Adipocyte (in vitro differentiated cells): ENCODE measurements around the gene TRPC4AP.

ENCODE experiments used
- DNase-seq: peaks from one replicate; pipeline ENCODE4 v3.0.0-alpha.2; 2015; ENCODE audit warnings: low read depth
- H3K27me3 ChIP-seq: replicated peaks from 2 replicates; pipeline ENCODE4 v1.7.0; 2013; ENCODE audit warnings: mild to moderate bottlenecking, low read length, moderate library complexity; ENCODE audit not compliant: control insufficient read depth, insufficient read depth
- H3K36me3 ChIP-seq: 2 replicates; pipeline ENCODE4 v1.7.0; 2013; ENCODE audit warnings: low read length, mild to moderate bottlenecking, moderate library complexity; ENCODE audit not compliant: control insufficient read depth, insufficient read depth, severe bottlenecking
- H3K4me1 ChIP-seq: 2 replicates; pipeline ENCODE4 v1.7.0; 2013; ENCODE audit warnings: mild to moderate bottlenecking, low read length, moderate library complexity; ENCODE audit not compliant: control insufficient read depth, insufficient read depth
- H3K4me3 ChIP-seq: 2 replicates; pipeline ENCODE4 v1.7.0; 2013; ENCODE audit warnings: mild to moderate bottlenecking, low read length, moderate library complexity
- H3K9ac ChIP-seq: 2 replicates; pipeline ENCODE4 v1.7.0; 2013; ENCODE audit warnings: mild to moderate bottlenecking, low read length, moderate library complexity
- H3K9me3 ChIP-seq: 2 replicates; pipeline ENCODE4 v1.7.0; 2013; ENCODE audit warnings: mild to moderate bottlenecking, low read length, moderate library complexity; ENCODE audit not compliant: control insufficient read depth

TRPC4AP gene

GRCh38 chr20:35092524-35093266 lies at the start of gene TRPC4AP:
TRPC4AP (minus strand) TSS chr20:35092807; CDS start chr20:35092781, 26 bp downstream.
- peaks cover 46% of the 10 kb centered on the region for H3K4me1 ChIP-seq
- H3K27me3 ChIP-seq, result no peaks in the 10 kb centered on the region
- no peaks in the 10 kb centered on the region for H3K9me3 ChIP-seq
- peak within 1 kb of the TSS; percentile 99 for H3K9ac ChIP-seq
- peak within 1 kb of the TSS; percentile 89 for H3K4me3 ChIP-seq
- peaks cover 10% of the 10 kb centered on the region for H3K36me3 ChIP-seq
- peak; percentile 96 for DNase-seq

- no peaks in the 10 kb centered on the region for H3K9me3 ChIP-seq
- H3K27me3 ChIP-seq, result no peaks in the 10 kb centered on the region
- H3K36me3 ChIP-seq, result peaks cover 52% of the 10 kb centered on the region
- DNase-seq, result no peak
- peaks cover 41% of the 10 kb centered on the region for H3K4me1 ChIP-seq
- peak overlapping the region; percentile 48 for H3K4me3 ChIP-seq
- peak overlapping the region; percentile 82 for H3K9ac ChIP-seq
Observed at GRCh38 chr20:35135867-35136586, 43.4 kb upstream of the TRPC4AP start.

GRCh38 chr20:35134880-35135279 lies 42.3 kb upstream of the TRPC4AP start:
- H3K9ac ChIP-seq, result peak overlapping the region; percentile 82
- peak overlapping the region; percentile 48 for H3K4me3 ChIP-seq
- no peaks in the 10 kb centered on the region for H3K9me3 ChIP-seq
- H3K36me3 ChIP-seq, result peaks cover 55% of the 10 kb centered on the region
- H3K27me3 ChIP-seq, result no peaks in the 10 kb centered on the region
- peaks cover 41% of the 10 kb centered on the region for H3K4me1 ChIP-seq
- DNase-seq, result no peak

GRCh38 chr20:35134472-35134871 lies 41.9 kb upstream of the TRPC4AP start:
- H3K36me3 ChIP-seq, result peaks cover 55% of the 10 kb centered on the region
- H3K27me3 ChIP-seq, result no peaks in the 10 kb centered on the region
- peak overlapping the region; percentile 48 for H3K4me3 ChIP-seq
- H3K9me3 ChIP-seq, result no peaks in the 10 kb centered on the region
- peak overlapping the region; percentile 82 for H3K9ac ChIP-seq
- H3K4me1 ChIP-seq, result peaks cover 41% of the 10 kb centered on the region
- DNase-seq, result no peak

- no peak for DNase-seq
- Histone ChIP-seq H3K9ac (peak overlapping the region; percentile 82), H3K9me3 (no peaks in the 10 kb centered on the region), H3K36me3 (peaks cover 55% of the 10 kb centered on the region), H3K4me1 (peaks cover 41% of the 10 kb centered on the region), H3K4me3 (no peak overlapping the region), H3K27me3 (no peaks in the 10 kb centered on the region)
Observed at GRCh38 chr20:35133735-35134134, 41.1 kb upstream of the TRPC4AP start.

GRCh38 chr20:35133031-35133430 lies 40.4 kb upstream of the TRPC4AP start:
- no peak overlapping the region for H3K9ac ChIP-seq
- peaks cover 41% of the 10 kb centered on the region for H3K4me1 ChIP-seq
- DNase-seq, result no peak
- no peaks in the 10 kb centered on the region for H3K9me3 ChIP-seq
- no peak overlapping the region for H3K4me3 ChIP-seq
- peaks cover 52% of the 10 kb centered on the region for H3K36me3 ChIP-seq
- no peaks in the 10 kb centered on the region for H3K27me3 ChIP-seq

GRCh38 chr20:35131934-35132333 lies 39.3 kb upstream of the TRPC4AP start:
- H3K4me1 ChIP-seq, result peaks cover 34% of the 10 kb centered on the region
- no peak for DNase-seq
- H3K27me3 ChIP-seq, result no peaks in the 10 kb centered on the region
- peaks cover 55% of the 10 kb centered on the region for H3K36me3 ChIP-seq
- no peak overlapping the region for H3K9ac ChIP-seq
- H3K9me3 ChIP-seq, result no peaks in the 10 kb centered on the region
- no peak overlapping the region for H3K4me3 ChIP-seq

- Histone ChIP-seq H3K4me3 (no peak overlapping the region), H3K9ac (no peak overlapping the region), H3K9me3 (no peaks in the 10 kb centered on the region), H3K4me1 (peaks cover 11% of the 10 kb centered on the region), H3K36me3 (peaks cover 69% of the 10 kb centered on the region), H3K27me3 (no peaks in the 10 kb centered on the region)
- DNase-seq, result no peak
Observed at GRCh38 chr20:35129647-35130069, 37.1 kb upstream of the TRPC4AP start.

GRCh38 chr20:35125753-35126152 lies 33.1 kb upstream of the TRPC4AP start:
- no peak overlapping the region for H3K9ac ChIP-seq
- no peak for DNase-seq
- no peaks in the 10 kb centered on the region for H3K9me3 ChIP-seq
- H3K27me3 ChIP-seq, result no peaks in the 10 kb centered on the region
- H3K4me3 ChIP-seq, result no peak overlapping the region
- H3K36me3 ChIP-seq, result peaks cover 74% of the 10 kb centered on the region
- peaks cover 2% of the 10 kb centered on the region for H3K4me1 ChIP-seq

- Histone ChIP-seq H3K4me3 (no peak overlapping the region), H3K4me1 (peaks cover 19% of the 10 kb centered on the region), H3K9ac (no peak overlapping the region), H3K36me3 (peaks cover 69% of the 10 kb centered on the region), H3K27me3 (no peaks in the 10 kb centered on the region), H3K9me3 (no peaks in the 10 kb centered on the region)
- DNase-seq, result no peak
Observed at GRCh38 chr20:35122756-35123405, 30.3 kb upstream of the TRPC4AP start.

GRCh38 chr20:35121186-35121585 lies 28.6 kb upstream of the TRPC4AP start:
- Histone ChIP-seq H3K9ac (no peak overlapping the region), H3K4me1 (peaks cover 32% of the 10 kb centered on the region), H3K4me3 (no peak overlapping the region), H3K36me3 (peaks cover 57% of the 10 kb centered on the region), H3K9me3 (no peaks in the 10 kb centered on the region), H3K27me3 (no peaks in the 10 kb centered on the region)
- DNase-seq, result no peak
